ENCODE measurements around the gene PCDHGC3.
A peak's percentile ranks its signal among the peaks of the same experiment; 100 is the strongest.

Gene PCDHGC3

GRCh38 chr5:141489841-141490240, 14.1 kb downstream of the PCDHGC3 start:
- Mint-ChIP-seq H3K27ac (no peak overlapping the region), H3K4me3 (no peak overlapping the region), H3K36me3 (ENCODE audit: insufficient read depth) (no peaks in the 10 kb centered on the region), H3K9me3 (no peaks in the 10 kb centered on the region), H3K4me1 (ENCODE audit: low read depth in 2 of 2) (peaks cover under 1 to 12% of the 10 kb centered on the region in 2 donors), H3K27me3 (peaks cover 63 to 96% of the 10 kb centered on the region in 2 donors)
- DNase-seq (no peak), ATAC-seq (replicated peaks) (no peak)

- Mint-ChIP-seq H3K27me3 (peaks cover 61 to 96% of the 10 kb centered on the region in 2 donors), H3K27ac (no peak overlapping the region), H3K4me1 (ENCODE audit: low read depth in 2 of 2) (peaks cover under 1 to 7% of the 10 kb centered on the region in 2 donors), H3K4me3 (no peak overlapping the region), H3K36me3 (ENCODE audit: insufficient read depth) (no peaks in the 10 kb centered on the region), H3K9me3 (no peaks in the 10 kb centered on the region)
- no peak for DNase-seq
- ATAC-seq (replicated peaks), result no peak
These were observed 14.5 kb downstream of the PCDHGC3 start for GRCh38 chr5:141490271-141490670.

GRCh38 chr5:141490771-141491170, 15.0 kb downstream of the PCDHGC3 start:
- no peak overlapping the region for H3K27ac Mint-ChIP-seq
- peaks cover 64 to 96% of the 10 kb centered on the region in 2 donors for H3K27me3 Mint-ChIP-seq
- no peaks in the 10 kb centered on the region for H3K9me3 Mint-ChIP-seq
- H3K36me3 Mint-ChIP-seq (ENCODE audit: insufficient read depth), result no peaks in the 10 kb centered on the region
- H3K4me3 Mint-ChIP-seq, result no peak overlapping the region
- DNase-seq (no peak), ATAC-seq (replicated peaks) (no peak)
- H3K4me1 Mint-ChIP-seq (ENCODE audit: low read depth in 2 of 2), result peaks cover 5 to 12% of the 10 kb centered on the region in 2 donors

- Mint-ChIP-seq H3K27ac (no peak overlapping the region), H3K4me3 (peak overlapping the region in 1 of 2 donors; percentile 71), H3K9me3 (no peaks in the 10 kb centered on the region), H3K27me3 (peaks cover 62 to 96% of the 10 kb centered on the region in 2 donors), H3K4me1 (ENCODE audit: low read depth in 2 of 2) (peaks cover 6 to 12% of the 10 kb centered on the region in 2 donors), H3K36me3 (ENCODE audit: insufficient read depth) (no peaks in the 10 kb centered on the region)
- DNase-seq, result no peak
- ATAC-seq (replicated peaks), result no peak
These were observed 15.8 kb downstream of the PCDHGC3 start for GRCh38 chr5:141491323-141492167.

GRCh38 chr5:141492168-141492885, 16.6 kb downstream of the PCDHGC3 start:
- peaks cover 54 to 95% of the 10 kb centered on the region in 2 donors for H3K27me3 Mint-ChIP-seq

GRCh38 chr5:141493500-141494422, 18.0 kb downstream of the PCDHGC3 start:
- H3K9me3 Mint-ChIP-seq, result no peaks in the 10 kb centered on the region
- no peak for ATAC-seq (replicated peaks)

More at GRCh38 chr5:141492168-141492885, 16.6 kb downstream of the PCDHGC3 start:
- Mint-ChIP-seq H3K9me3 (no peaks in the 10 kb centered on the region), H3K27ac (no peak overlapping the region), H3K4me1 (ENCODE audit: low read depth in 2 of 2) (peaks cover 6 to 12% of the 10 kb centered on the region in 2 donors), H3K36me3 (ENCODE audit: insufficient read depth) (no peaks in the 10 kb centered on the region), H3K4me3 (peak overlapping the region in 1 of 2 donors; percentile 71)
- DNase-seq (no peak), ATAC-seq (replicated peaks) (peak; percentile 53)

DNA sequence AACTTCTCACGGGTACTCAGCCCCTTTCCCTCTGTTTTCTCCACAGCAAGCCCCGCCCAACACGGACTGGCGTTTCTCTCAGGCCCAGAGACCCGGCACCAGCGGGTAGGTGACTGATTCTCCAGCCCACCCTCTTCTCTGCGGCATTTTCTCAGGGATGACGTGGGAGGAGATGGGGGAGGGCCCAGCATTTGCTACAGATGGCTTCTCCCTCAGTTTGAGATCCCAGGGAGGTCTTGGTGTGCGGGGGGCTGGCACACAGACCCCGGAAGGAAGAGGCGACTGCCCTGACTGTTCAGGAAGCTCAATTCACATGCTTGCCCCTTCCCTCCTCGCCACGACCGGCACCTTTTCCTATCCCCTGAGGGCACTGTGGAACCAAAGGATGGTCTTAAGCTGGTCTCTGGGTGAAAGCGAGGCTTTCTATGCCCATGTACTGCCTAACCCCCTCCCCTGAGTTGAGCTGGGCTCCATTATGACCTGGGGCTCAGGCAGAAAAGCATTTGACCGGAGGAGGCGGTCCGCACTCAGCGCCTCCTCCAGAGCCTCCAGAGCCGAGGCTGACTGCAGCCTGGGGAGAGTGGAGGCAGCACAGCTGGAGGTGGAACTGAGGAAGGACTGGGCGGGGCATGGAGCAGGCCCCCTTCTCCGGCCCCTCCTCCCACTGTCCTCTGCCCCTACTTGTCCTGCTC, 19.1 kb downstream of the PCDHGC3 start:
- peaks cover 42 to 84% of the 10 kb centered on the region in 2 donors for H3K27me3 Mint-ChIP-seq
- no peak overlapping the region for H3K27ac Mint-ChIP-seq
- peak overlapping the region in 1 of 2 donors; percentile 4 for H3K4me3 Mint-ChIP-seq
- no peaks in the 10 kb centered on the region for H3K9me3 Mint-ChIP-seq
- peaks cover 4% of the 10 kb centered on the region for H3K36me3 Mint-ChIP-seq (ENCODE audit: insufficient read depth)
- DNase-seq (no peak), ATAC-seq (replicated peaks) (no peak)
- peaks cover 6 to 10% of the 10 kb centered on the region in 2 donors for H3K4me1 Mint-ChIP-seq (ENCODE audit: low read depth in 2 of 2)

More at GRCh38 chr5:141493500-141494422, 18.0 kb downstream of the PCDHGC3 start:
- H3K4me3 Mint-ChIP-seq, result no peak overlapping the region
- peaks cover 52 to 95% of the 10 kb centered on the region in 2 donors for H3K27me3 Mint-ChIP-seq
- H3K36me3 Mint-ChIP-seq (ENCODE audit: insufficient read depth), result no peaks in the 10 kb centered on the region
- no peak overlapping the region for H3K27ac Mint-ChIP-seq
- DNase-seq, result no peak
- peaks cover 6 to 12% of the 10 kb centered on the region in 2 donors for H3K4me1 Mint-ChIP-seq (ENCODE audit: low read depth in 2 of 2)

DNA sequence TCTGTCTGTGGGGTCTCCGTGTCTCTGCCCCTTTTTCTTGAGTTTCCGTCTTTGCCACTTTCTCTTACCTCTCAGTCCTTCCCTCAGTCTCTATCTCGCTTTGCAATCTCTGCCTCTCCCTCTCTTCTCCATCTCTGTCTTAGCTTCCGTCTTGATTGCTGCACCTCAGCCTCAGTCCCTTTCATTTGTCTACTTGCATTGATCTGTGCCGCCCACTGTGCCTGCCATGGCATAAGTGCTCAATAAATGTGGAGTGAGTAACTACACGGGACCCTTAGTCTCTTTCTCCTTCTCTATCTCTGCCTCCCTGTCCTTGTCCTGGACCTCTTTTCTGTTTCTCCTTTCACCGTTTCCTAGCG, 19.7 kb downstream of the PCDHGC3 start:
- ATAC-seq (replicated peaks) (no peak), DNase-seq (no peak)
- Mint-ChIP-seq H3K27ac (no peak overlapping the region), H3K9me3 (no peaks in the 10 kb centered on the region), H3K27me3 (peaks cover 38 to 79% of the 10 kb centered on the region in 2 donors), H3K4me1 (ENCODE audit: low read depth in 2 of 2) (peaks cover 6 to 10% of the 10 kb centered on the region in 2 donors), H3K36me3 (ENCODE audit: insufficient read depth) (peaks cover 4% of the 10 kb centered on the region), H3K4me3 (peak overlapping the region in 1 of 2 donors; percentile 4)

DNA sequence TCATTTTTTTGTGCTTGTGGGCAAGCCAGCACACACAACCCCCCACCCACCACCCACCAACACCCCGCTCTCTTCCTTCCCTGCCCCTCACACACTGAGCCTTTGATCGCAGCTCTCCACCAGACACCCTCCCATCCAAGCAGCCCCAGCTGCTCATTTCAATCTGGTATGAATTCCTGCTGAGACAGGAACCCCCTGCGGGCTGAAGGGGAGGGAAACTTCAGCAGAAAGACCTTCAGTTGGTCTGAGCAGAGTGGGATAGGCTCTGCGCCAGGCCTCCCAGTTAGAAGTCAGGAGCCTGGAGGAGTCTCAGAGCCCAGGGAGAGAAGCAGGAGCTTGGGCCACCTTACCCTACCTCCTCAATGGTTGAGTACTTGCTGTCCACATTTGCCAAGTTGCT, 20.3 kb downstream of the PCDHGC3 start:
- Mint-ChIP-seq H3K36me3 (ENCODE audit: insufficient read depth) (peaks cover 4% of the 10 kb centered on the region), H3K4me3 (no peak overlapping the region), H3K9me3 (no peaks in the 10 kb centered on the region), H3K4me1 (ENCODE audit: low read depth in 2 of 2) (peaks cover 6 to 10% of the 10 kb centered on the region in 2 donors), H3K27ac (no peak overlapping the region), H3K27me3 (peaks cover 32 to 75% of the 10 kb centered on the region in 2 donors)
- DNase-seq, result no peak
- ATAC-seq (replicated peaks), result no peak

- Mint-ChIP-seq H3K9me3 (no peaks in the 10 kb centered on the region), H3K36me3 (ENCODE audit: insufficient read depth) (peaks cover 4% of the 10 kb centered on the region), H3K27me3 (peaks cover 16 to 44% of the 10 kb centered on the region in 2 donors), H3K27ac (no peak overlapping the region), H3K4me1 (ENCODE audit: low read depth in 2 of 2) (no peaks in the 10 kb centered on the region), H3K4me3 (no peak overlapping the region)
- no peak for DNase-seq
- ATAC-seq (replicated peaks), result no peak
These were observed 26.0 kb downstream of the PCDHGC3 start for GRCh38 chr5:141501761-141502160.

GRCh38 chr5:141503681-141504080, 27.9 kb downstream of the PCDHGC3 start:
- H3K36me3 Mint-ChIP-seq (ENCODE audit: insufficient read depth), result peaks cover 4% of the 10 kb centered on the region

GRCh38 chr5:141504216-141504615, 28.4 kb downstream of the PCDHGC3 start:
- no peaks in the 10 kb centered on the region for H3K4me1 Mint-ChIP-seq (ENCODE audit: low read depth in 2 of 2)

More at GRCh38 chr5:141503681-141504080, 27.9 kb downstream of the PCDHGC3 start:
- no peak overlapping the region for H3K4me3 Mint-ChIP-seq
- H3K27me3 Mint-ChIP-seq, result peaks cover 8 to 26% of the 10 kb centered on the region in 2 donors
- no peak overlapping the region for H3K27ac Mint-ChIP-seq
- no peak for DNase-seq
- no peaks in the 10 kb centered on the region for H3K4me1 Mint-ChIP-seq (ENCODE audit: low read depth in 2 of 2)
- ATAC-seq (replicated peaks), result no peak
- H3K9me3 Mint-ChIP-seq, result no peaks in the 10 kb centered on the region

More at GRCh38 chr5:141504216-141504615, 28.4 kb downstream of the PCDHGC3 start:
- peaks cover under 1% of the 10 kb centered on the region for H3K36me3 Mint-ChIP-seq (ENCODE audit: insufficient read depth)
- H3K4me3 Mint-ChIP-seq, result no peak overlapping the region
- no peak overlapping the region for H3K27ac Mint-ChIP-seq
- H3K9me3 Mint-ChIP-seq, result no peaks in the 10 kb centered on the region
- no peak for ATAC-seq (replicated peaks)
- peaks cover 8 to 24% of the 10 kb centered on the region in 2 donors for H3K27me3 Mint-ChIP-seq
- no peak for DNase-seq
